Measurements from ENCODE around the gene BSN. TPM values are rescaled to one million over a fixed set of nuclear protein-coding genes. Genes with fewer than 3 reads are reported as not detected.

The BSN gene
- total and polyA plus RNA-seq, 8 donors = 0.26 to 1.1 (median 0.84) TPM

GRCh38 chr3:49719214-49719884 is 165.1 kb downstream of the BSN start, which contains the start of gene AMIGO3:
Gene AMIGO3 (minus strand): TSS chr3:49719684. CDS start chr3:49719465, 219 bp downstream.
- Histone ChIP-seq H3K27ac (peak within 1 kb of the TSS; percentile 3 to 7), H3K4me3 (peak within 1 kb of the TSS; percentile 37 to 50), H3K36me3 (peaks cover 0 to 48% of the 10 kb centered on the region in 2 donors), H3K9me3 (no peaks in the 10 kb centered on the region), H3K4me1 (peaks cover 19 to 55% of the 10 kb centered on the region in 2 donors), H3K27me3 (no peaks in the 10 kb centered on the region)
- peak; percentile 46 to 62 for TF ChIP-seq CTCF (IDR thresholded peaks at IDR 0.05)
- peak; percentile 77 for ATAC-seq
- peak; percentile 91 to 99 (median 95) for DNase-seq
- intact Hi-C loops (cut with DNase I) = loop anchor here in 1 of 2 donors (10.0 kb wide), 1 partner anchor 115 kb away; no protein-coding TSS in a partner anchor

Other genes with a start within 250 kb of the BSN start
- gene USP4, start 214.4 kb upstream of the BSN start, total RNA-seq = 10 to 100 TPM; 57.7 to 72.9 TPM
- gene USP4, start 214.4 kb upstream of the BSN start, polyA plus RNA-seq (ENCODE audit: insufficient read length in 6 of 6) = 10 to 100 TPM; 68.8 to 77.1 (median 73.6) TPM
- 100 to 1,000 TPM; 468 to 518 TPM for gene GPX1, start 196.1 kb upstream of the BSN start, total RNA-seq
- gene GPX1, start 196.1 kb upstream of the BSN start, polyA plus RNA-seq (ENCODE audit: insufficient read length in 6 of 6) = 100 to 1,000 TPM; 100 to 164 (median 131) TPM
- 100 to 1,000 TPM; 480 to 625 TPM for gene RHOA, start 142.5 kb upstream of the BSN start, total RNA-seq
- 100 to 1,000 TPM; 467 to 545 (median 514) TPM for gene RHOA, start 142.5 kb upstream of the BSN start, polyA plus RNA-seq (ENCODE audit: insufficient read length in 6 of 6)
- gene TCTA, start 142.1 kb upstream of the BSN start, total RNA-seq = 10 to 100 TPM; 37.2 to 41.5 TPM
- gene TCTA, start 142.1 kb upstream of the BSN start, polyA plus RNA-seq (ENCODE audit: insufficient read length in 6 of 6) = 10 to 100 TPM; 17.7 to 24.4 (median 20.3) TPM
- gene AMT, start 132.0 kb upstream of the BSN start, total RNA-seq = 1 to 10 TPM; 5.9 to 8.8 TPM
- 10 to 100 TPM; 27.3 to 41.0 (median 33.5) TPM for gene AMT, start 132.0 kb upstream of the BSN start, polyA plus RNA-seq (ENCODE audit: insufficient read length in 6 of 6)
- gene NICN1, start 125.2 kb upstream of the BSN start, total RNA-seq = 10 to 100 TPM; 17.1 to 23.4 TPM
- gene NICN1, start 125.2 kb upstream of the BSN start, polyA plus RNA-seq (ENCODE audit: insufficient read length in 6 of 6) = 10 to 100 TPM; 20.0 to 28.6 (median 25.3) TPM
- 100 to 1,000 TPM in 1 of 2 donors, 10 to 100 TPM in 1; 87.9 to 116 TPM for gene DAG1, start 84.2 kb upstream of the BSN start, total RNA-seq
- gene DAG1, start 84.2 kb upstream of the BSN start, polyA plus RNA-seq (ENCODE audit: insufficient read length in 6 of 6) = 10 to 100 TPM; 43.4 to 58.1 (median 50.4) TPM
- gene APEH, start 119.9 kb downstream of the BSN start, total RNA-seq = 100 to 1,000 TPM; 121 to 122 TPM
- gene APEH, start 119.9 kb downstream of the BSN start, polyA plus RNA-seq (ENCODE audit: insufficient read length in 6 of 6) = 100 to 1,000 TPM in 3 of 6 donors, 10 to 100 TPM in 3; 88.6 to 108 (median 99.8) TPM
- 10 to 100 TPM; 12.5 to 19.1 TPM for gene MST1, start 135.0 kb downstream of the BSN start, total RNA-seq
- gene MST1, start 135.0 kb downstream of the BSN start, polyA plus RNA-seq (ENCODE audit: insufficient read length in 6 of 6) = 10 to 100 TPM; 31.0 to 59.7 (median 39.8) TPM
- gene RNF123, start 135.1 kb downstream of the BSN start, total RNA-seq = 10 to 100 TPM; 40.9 to 45.0 TPM
- 10 to 100 TPM; 21.8 to 33.1 (median 30.4) TPM for gene RNF123, start 135.1 kb downstream of the BSN start, polyA plus RNA-seq (ENCODE audit: insufficient read length in 6 of 6)
- under 1 TPM in 1 of 2 donors, not detected in 1; 0.47 TPM for gene AMIGO3, start 165.2 kb downstream of the BSN start, total RNA-seq
- gene AMIGO3, start 165.2 kb downstream of the BSN start, polyA plus RNA-seq (ENCODE audit: insufficient read length in 6 of 6) = 1 to 10 TPM in 5 of 6 donors, under 1 TPM in 1; 0.54 to 2.4 (median 1.9) TPM
- gene GMPPB, start 169.5 kb downstream of the BSN start, total RNA-seq = 10 to 100 TPM; 41.0 to 69.5 TPM
- 10 to 100 TPM; 11.0 to 19.8 (median 12.6) TPM for gene GMPPB, start 169.5 kb downstream of the BSN start, polyA plus RNA-seq (ENCODE audit: insufficient read length in 6 of 6)
- 10 to 100 TPM; 42.1 to 42.7 TPM for gene IP6K1, start 232.1 kb downstream of the BSN start, total RNA-seq
- gene IP6K1, start 232.1 kb downstream of the BSN start, polyA plus RNA-seq (ENCODE audit: insufficient read length in 6 of 6) = 10 to 100 TPM; 31.8 to 51.2 (median 47.3) TPM
- 1 to 10 TPM in 1 of 2 donors, under 1 TPM in 1; 0.20 to 6.1 TPM for gene CDHR4, start 245.4 kb downstream of the BSN start, total RNA-seq
- 1 to 10 TPM in 5 of 6 donors, under 1 TPM in 1; 0.56 to 6.5 (median 3.8) TPM for gene CDHR4, start 245.4 kb downstream of the BSN start, polyA plus RNA-seq (ENCODE audit: insufficient read length in 6 of 6)
- gene INKA1, start 248.8 kb downstream of the BSN start, total RNA-seq = 1 to 10 TPM; 3.7 to 6.3 TPM
- gene INKA1, start 248.8 kb downstream of the BSN start, polyA plus RNA-seq (ENCODE audit: insufficient read length in 6 of 6) = 10 to 100 TPM; 10.4 to 18.9 (median 15.8) TPM